ENCODE data around the gene MARK1.

Gene MARK1

DNA sequence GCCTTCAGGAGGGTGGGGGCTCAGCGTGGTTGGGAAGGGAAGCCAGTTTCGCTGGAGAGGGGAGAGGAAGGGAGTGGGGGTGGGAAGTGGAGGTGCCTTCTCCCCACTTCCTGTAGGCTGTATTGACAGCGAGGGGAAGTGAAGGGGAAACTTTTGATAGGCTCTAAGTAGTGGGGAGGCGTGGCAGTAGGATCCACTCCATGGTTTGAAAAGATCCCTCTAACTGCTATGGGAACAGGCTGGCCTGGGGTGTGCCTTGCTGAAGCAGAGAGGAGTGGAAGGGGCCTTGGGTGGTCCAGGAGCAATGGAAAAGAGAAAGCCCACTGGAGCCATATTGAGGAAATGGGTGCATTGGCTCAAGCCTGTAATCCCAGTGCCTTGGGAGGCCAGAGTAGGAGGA, 182.4 kb downstream of the MARK1 start:
- DNase-seq (ENCODE audit: low read depth, low spot score), result no peak

DNA sequence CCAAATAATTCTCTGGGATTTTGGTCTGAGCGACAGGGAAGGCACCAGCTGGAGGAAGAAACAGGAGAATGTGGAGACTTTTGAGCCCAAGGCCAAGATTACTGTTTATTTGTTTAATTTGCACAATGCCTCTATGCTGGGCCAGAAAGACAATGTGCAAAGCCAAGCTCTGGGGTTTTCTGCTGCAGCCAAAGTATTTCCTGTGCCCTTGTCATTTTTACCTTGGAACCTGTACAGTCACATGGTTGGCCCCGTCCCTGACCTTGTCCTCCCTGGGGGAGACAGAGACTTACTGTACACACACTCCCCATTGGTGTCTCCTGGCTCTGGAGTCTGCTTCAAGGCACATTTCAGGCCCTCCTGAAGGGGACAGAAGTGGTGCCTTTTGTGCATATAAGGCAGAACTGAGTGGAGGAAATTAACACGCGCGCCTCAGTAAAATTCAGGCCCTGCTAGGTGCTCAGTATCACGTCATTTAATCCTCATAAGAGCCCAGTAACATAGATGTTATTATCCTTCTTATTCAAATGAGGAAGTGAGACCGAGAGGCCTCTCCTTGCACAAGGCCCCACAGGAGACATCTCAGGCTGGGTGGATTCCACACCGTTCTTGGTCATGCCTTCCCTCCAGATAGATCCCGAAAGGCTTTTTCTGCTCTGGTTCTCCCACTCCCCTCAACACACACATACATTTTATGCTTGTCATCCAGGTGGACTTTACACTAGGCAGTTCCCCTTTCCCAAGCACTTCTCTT, 183.3 kb downstream of the MARK1 start:
- no peak for DNase-seq (ENCODE audit: low read depth, low spot score)
